Tibial artery (tissue), 4 donors: Measurements from ENCODE around the gene PCAT7.

ENCODE experiments used
- DNase-seq, 2 donors: peaks; one replicate each; pipeline ENCODE4 v3.0.0-alpha.2; 2019
- H3K27ac ChIP-seq, 2 donors: fragments of 200-600 bp; sonication (generic) in 1 of 2; 1 replicate in 1 of 2; 2 replicates in 1 of 2; pipeline ENCODE4 v1.5.1; 2018 to 2019; ENCODE audit warnings: mild to moderate bottlenecking in 1 of 2
- H3K27me3 ChIP-seq, 2 donors: fragments of 200-600 bp; sonication (generic) in 1 of 2; one replicate each; pipeline versions ENCODE4 v1.5.1 to v1.6.0; 2016 to 2019
- H3K36me3 ChIP-seq, 3 donors: fragments of 200-600 bp; sonication (generic) in 2 of 3; one replicate each; pipeline ENCODE4 v1.5.1; 2016 to 2019; ENCODE audit warnings: mild to moderate bottlenecking in 2 of 3
- H3K4me1 ChIP-seq, 4 donors: fragments of 200-600 bp; sonication (generic) in 2 of 4; 1 replicate in 3 of 4; 2 replicates in 1 of 4; pipeline ENCODE4 v1.5.1; 2016 to 2019
- H3K4me3 ChIP-seq, 2 donors: fragments of 200-600 bp; sonication (generic) in 1 of 2; 1 replicate in 1 of 2; 2 replicates in 1 of 2; pipeline ENCODE4 v1.5.1; 2018 to 2019; ENCODE audit warnings: mild to moderate bottlenecking in 2 of 2
- H3K9me3 ChIP-seq, 3 donors: fragments of 200-600 bp; sonication (generic) in 1 of 3; one replicate each; pipeline ENCODE4 v1.5.1; 2016 to 2019
- intact Hi-C: fragments of 100-400 bp; cut with DNase I; formaldehyde crosslinking; loops from one replicate; pipeline ENCODE4 v1.15.0; 2023; ENCODE audit warnings: low total_unique reads
- TF ChIP-seq, protein P1 (sequence below), 2 experiments: fragments of 200-600 bp in 1 of 2; fragments of 450-650 bp in 1 of 2; IDR thresholded peaks; one replicate each; pipeline ENCODE4 v1.5.1; 2017 to 2019; ENCODE audit warnings: antibody characterized with exemption in 2 of 2, mild to moderate bottlenecking in 1 of 2, moderate library complexity in 1 of 2

PCAT7 gene

DNA sequence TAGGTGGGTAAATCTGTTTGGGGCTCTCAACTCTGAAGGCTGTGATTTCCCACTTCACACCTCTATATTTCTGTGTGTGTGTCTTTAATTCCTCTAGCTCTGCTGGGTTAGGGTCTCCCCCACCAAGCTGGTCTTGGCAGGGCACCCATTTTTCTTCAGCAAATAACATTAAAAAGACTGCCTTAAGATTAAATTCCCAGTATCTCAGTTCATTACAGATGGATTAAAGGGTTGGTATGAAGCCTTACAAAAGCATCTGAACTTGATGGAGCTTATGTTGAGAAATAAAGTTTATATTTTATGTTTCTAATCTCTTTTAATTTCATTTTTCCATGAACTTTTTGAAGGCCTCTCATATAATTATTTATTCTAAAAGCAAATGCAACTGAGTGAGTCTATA, 11.7 kb downstream of the PCAT7 start:
- no peaks in the 10 kb centered on the region for H3K27me3 ChIP-seq
- intact Hi-C loops, result no loop called here
- H3K4me3 ChIP-seq, result no peak overlapping the region
- no peak for DNase-seq
- no peaks in the 10 kb centered on the region for H3K9me3 ChIP-seq
- no peaks in the 10 kb centered on the region for H3K36me3 ChIP-seq
- TF ChIP-seq, protein P1, sequence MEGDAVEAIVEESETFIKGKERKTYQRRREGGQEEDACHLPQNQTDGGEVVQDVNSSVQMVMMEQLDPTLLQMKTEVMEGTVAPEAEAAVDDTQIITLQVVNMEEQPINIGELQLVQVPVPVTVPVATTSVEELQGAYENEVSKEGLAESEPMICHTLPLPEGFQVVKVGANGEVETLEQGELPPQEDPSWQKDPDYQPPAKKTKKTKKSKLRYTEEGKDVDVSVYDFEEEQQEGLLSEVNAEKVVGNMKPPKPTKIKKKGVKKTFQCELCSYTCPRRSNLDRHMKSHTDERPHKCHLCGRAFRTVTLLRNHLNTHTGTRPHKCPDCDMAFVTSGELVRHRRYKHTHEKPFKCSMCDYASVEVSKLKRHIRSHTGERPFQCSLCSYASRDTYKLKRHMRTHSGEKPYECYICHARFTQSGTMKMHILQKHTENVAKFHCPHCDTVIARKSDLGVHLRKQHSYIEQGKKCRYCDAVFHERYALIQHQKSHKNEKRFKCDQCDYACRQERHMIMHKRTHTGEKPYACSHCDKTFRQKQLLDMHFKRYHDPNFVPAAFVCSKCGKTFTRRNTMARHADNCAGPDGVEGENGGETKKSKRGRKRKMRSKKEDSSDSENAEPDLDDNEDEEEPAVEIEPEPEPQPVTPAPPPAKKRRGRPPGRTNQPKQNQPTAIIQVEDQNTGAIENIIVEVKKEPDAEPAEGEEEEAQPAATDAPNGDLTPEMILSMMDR (IDR thresholded peaks at IDR 0.05), result no peak
- H3K27ac ChIP-seq, result no peak overlapping the region
- H3K4me1 ChIP-seq, result no peaks in the 10 kb centered on the region

DNA sequence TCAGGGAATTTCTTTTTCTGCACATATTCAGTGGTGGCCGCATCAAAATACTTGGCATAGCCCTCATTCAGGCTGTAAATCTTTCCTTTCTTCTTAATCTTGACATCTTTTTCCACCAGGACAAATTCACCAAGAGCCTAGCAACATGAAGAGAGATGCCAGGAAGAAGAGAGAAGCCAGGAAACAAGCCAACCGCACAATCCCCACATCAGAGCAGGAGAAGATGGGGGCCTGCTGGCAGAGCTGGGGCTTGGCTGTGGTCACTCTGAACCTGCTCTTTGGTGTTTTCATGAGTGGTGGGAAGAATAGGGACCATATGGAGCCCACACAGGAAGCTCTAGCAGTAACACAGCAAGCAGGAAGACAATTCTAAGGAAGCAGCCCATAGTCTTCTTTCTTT, 12.4 kb downstream of the PCAT7 start:
- H3K36me3 ChIP-seq, result no peaks in the 10 kb centered on the region
- intact Hi-C loops, result no loop called here
- H3K4me3 ChIP-seq, result no peak overlapping the region
- DNase-seq, result no peak
- H3K9me3 ChIP-seq, result no peaks in the 10 kb centered on the region
- H3K4me1 ChIP-seq, result no peaks in the 10 kb centered on the region
- no peak overlapping the region for H3K27ac ChIP-seq
- H3K27me3 ChIP-seq, result peaks cover 0 to 2% of the 10 kb centered on the region in 2 donors
- TF ChIP-seq, protein P1 (IDR thresholded peaks at IDR 0.05), result no peak

DNA sequence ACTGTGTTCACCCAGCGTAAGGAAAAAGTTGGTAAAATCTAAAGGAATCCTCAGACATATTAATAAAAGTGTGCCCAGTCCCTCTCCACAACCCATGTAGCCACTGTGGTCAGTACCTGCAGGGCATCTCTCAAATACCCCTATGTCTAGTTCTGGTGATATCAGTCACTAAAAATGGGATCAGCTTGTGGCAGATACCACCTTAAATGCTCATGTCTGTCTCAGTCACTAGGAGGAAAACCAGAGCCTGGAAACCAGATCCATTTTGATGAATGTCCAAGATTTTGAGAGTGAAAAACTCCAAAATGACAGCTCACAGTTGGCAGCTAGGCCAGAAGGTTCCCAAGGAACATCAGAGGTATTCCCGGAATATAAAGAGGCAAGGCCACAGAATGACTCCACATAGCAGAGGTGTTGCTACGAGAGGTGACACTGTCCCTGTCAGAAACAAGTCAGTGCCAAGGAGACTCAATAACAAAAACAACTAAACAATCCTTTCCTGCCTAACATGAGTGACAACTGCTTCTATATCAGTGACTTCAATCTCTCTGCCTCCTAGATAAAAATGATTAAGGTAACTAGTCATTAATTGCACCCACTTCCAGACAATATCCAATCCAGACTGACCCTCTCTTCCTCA, 13.5 kb downstream of the PCAT7 start:
- Histone ChIP-seq H3K4me1 (no peaks in the 10 kb centered on the region), H3K36me3 (no peaks in the 10 kb centered on the region), H3K27ac (no peak overlapping the region), H3K9me3 (no peaks in the 10 kb centered on the region), H3K4me3 (no peak overlapping the region), H3K27me3 (peaks cover 0 to 2% of the 10 kb centered on the region in 2 donors)
- intact Hi-C loops, result no loop called here
- DNase-seq, result no peak
- TF ChIP-seq, protein P1 (IDR thresholded peaks at IDR 0.05), result no peak

DNA sequence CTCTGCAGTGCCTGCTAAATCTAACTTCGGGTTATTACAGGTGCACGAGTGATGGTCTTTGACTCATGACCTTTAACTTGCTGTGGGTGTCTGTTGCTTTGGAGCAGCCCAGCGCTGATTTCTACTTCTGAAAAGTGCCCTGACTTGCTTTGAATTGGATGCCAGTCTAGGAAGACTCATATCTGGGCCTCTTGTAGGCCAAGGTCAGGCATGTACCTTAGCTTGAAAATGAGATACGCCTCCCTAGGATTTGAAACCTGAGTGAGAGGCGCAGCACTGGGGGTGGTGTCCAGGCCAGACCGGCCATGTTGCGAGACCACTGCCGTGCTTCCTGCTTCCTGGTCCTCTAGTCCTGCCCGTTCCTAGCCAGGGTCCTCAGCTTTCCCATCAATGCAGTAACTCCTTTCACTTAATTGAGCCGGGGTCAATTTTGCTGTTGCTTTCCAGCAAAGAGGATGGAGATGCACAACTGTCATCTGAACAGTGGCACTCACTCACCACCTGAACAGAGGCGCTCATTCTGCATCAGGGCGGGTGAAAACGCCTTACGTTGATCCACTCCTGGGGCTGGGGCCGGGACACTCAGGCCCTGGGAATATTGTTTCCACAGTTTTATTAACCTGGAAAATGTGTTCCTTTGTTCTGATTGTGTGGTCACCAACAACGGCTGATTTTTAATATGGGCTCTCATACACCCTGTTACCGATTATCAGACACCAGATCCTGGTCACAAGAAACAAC, 14.3 kb downstream of the PCAT7 start:
- Histone ChIP-seq H3K4me3 (no peak overlapping the region), H3K4me1 (no peaks in the 10 kb centered on the region), H3K27me3 (peaks cover 0 to 2% of the 10 kb centered on the region in 2 donors), H3K9me3 (no peaks in the 10 kb centered on the region), H3K36me3 (no peaks in the 10 kb centered on the region), H3K27ac (no peak overlapping the region)
- intact Hi-C loops, result no loop called here
- TF ChIP-seq, protein P1 (IDR thresholded peaks at IDR 0.05), result no peak
- DNase-seq, result no peak

DNA sequence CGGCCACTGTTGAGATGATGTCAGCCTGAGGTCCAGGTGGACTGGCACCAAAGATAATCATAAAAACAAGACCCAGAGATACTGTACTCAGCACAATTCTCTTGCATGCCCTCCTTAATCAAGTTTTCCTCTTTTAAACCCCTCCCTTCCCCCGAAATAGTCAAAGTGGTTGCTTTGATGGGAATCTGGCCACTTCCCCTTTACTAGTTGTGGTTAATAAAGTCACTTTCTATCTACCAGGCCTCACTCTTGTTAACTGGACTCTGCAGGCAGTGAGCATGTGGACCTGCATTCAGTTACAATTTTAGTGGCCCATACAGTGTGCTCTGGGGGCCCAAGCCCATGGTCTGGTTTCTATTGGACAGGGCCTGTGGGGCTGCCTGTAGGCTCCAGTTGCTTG, 21.2 kb downstream of the PCAT7 start:
- H3K4me1 ChIP-seq, result no peaks in the 10 kb centered on the region
- TF ChIP-seq, protein P1 (IDR thresholded peaks at IDR 0.05), result no peak
- DNase-seq, result no peak
- H3K27ac ChIP-seq, result no peak overlapping the region
- no peaks in the 10 kb centered on the region for H3K36me3 ChIP-seq
- intact Hi-C loops, result no loop called here
- no peak overlapping the region for H3K4me3 ChIP-seq
- H3K9me3 ChIP-seq, result no peaks in the 10 kb centered on the region
- peaks cover 0 to 2% of the 10 kb centered on the region in 2 donors for H3K27me3 ChIP-seq
